ENCODE data around the gene CNPY1. TPM values are rescaled to one million over a fixed set of nuclear protein-coding genes. Genes with fewer than 3 reads are reported as not detected.

The CNPY1 gene
- total RNA-seq, 1 donor from 2014 or later = not detected

DNA sequence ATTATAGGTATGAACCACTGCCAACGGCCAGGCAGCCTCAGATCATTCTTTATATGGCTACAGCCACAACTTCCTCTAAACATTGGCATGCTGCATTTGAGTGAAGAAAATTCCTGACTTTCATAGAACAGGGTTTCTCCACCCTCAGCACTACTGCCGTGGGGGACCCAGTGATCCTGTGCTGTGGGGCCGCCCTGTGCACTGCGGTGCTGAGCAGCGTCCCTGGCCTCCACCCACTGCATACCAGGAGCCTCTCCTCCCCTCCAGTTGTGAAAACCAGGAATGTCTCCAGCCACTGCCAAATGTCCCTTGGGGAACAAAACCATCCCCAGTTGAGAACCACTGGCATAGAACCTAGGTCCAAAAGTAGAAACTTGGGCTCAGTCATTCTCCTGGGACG lies 15.8 kb downstream of the CNPY1 start:
- Histone ChIP-seq H3K4me1 (peaks cover 14% of the 10 kb centered on the region), H3K9me3 (no peaks in the 10 kb centered on the region), H3K27me3 (no peaks in the 10 kb centered on the region), H3K4me3 (no peak overlapping the region), H3K36me3 (no peaks in the 10 kb centered on the region), H3K27ac (no peak overlapping the region)
- DNase-seq (ENCODE audit: extremely low spot score in 2 of 2) = no peak
- intact Hi-C loops (cut with DNase I) = no loop called here
- TF ChIP-seq POLR2A (IDR thresholded peaks at IDR 0.05) (no peak), POLR2AphosphoS5 (IDR thresholded peaks at IDR 0.05; ENCODE audit: insufficient read depth in 1 of 2, low read depth in 1 of 2) (no peak)
- TF ChIP-seq, protein P1, sequence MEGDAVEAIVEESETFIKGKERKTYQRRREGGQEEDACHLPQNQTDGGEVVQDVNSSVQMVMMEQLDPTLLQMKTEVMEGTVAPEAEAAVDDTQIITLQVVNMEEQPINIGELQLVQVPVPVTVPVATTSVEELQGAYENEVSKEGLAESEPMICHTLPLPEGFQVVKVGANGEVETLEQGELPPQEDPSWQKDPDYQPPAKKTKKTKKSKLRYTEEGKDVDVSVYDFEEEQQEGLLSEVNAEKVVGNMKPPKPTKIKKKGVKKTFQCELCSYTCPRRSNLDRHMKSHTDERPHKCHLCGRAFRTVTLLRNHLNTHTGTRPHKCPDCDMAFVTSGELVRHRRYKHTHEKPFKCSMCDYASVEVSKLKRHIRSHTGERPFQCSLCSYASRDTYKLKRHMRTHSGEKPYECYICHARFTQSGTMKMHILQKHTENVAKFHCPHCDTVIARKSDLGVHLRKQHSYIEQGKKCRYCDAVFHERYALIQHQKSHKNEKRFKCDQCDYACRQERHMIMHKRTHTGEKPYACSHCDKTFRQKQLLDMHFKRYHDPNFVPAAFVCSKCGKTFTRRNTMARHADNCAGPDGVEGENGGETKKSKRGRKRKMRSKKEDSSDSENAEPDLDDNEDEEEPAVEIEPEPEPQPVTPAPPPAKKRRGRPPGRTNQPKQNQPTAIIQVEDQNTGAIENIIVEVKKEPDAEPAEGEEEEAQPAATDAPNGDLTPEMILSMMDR (IDR thresholded peaks at IDR 0.05) = no peak

DNA sequence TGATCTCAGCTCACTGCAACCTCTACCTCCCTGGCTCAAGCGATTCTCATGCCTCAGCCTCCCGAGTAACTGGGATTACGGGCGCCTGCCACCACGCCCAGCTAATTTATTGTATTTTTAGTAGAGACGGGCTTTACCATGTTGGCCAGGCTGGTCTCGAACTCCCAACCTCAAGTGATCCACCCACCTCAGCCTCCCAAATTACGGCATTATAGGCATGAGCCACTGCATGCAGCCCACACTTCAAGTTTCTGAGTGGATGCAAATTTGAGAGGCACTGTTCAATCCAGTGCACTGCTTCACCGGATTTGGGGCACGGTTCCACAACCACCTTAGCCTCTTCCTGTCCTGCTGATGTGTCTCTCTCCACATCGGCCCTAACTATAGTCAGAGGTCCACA lies 16.5 kb downstream of the CNPY1 start:
- Histone ChIP-seq H3K27me3 (no peaks in the 10 kb centered on the region), H3K4me1 (peaks cover 14% of the 10 kb centered on the region), H3K36me3 (no peaks in the 10 kb centered on the region), H3K4me3 (no peak overlapping the region), H3K9me3 (no peaks in the 10 kb centered on the region), H3K27ac (no peak overlapping the region)
- intact Hi-C loops (cut with DNase I) = no loop called here
- DNase-seq (ENCODE audit: extremely low spot score in 2 of 2) = no peak
- TF ChIP-seq, protein P1 (IDR thresholded peaks at IDR 0.05) = no peak
- no peak for TF ChIP-seq POLR2AphosphoS5 (IDR thresholded peaks at IDR 0.05; ENCODE audit: insufficient read depth in 1 of 2, low read depth in 1 of 2)
- no peak for TF ChIP-seq POLR2A (IDR thresholded peaks at IDR 0.05)

DNA sequence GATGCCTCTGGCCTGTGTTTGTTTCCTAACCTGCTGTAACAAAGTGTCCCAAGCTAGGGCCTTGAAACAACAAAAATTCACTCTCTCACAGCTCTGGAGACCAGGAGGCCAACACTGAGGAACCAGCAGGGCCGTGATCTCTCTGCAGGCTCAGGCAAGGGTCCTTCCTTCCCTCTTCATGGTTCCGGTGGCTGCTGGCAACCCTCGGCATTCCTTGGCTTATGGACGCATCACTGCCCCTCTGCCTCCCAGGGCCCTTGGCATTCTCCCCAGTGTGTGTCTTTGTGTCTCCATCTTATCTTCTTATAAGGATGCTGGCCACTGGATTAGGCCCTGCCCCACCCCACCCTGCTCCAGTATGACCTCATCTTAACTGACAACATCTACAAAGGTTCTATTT lies 17.0 kb downstream of the CNPY1 start:
- no peak overlapping the region for H3K4me3 ChIP-seq
- no peaks in the 10 kb centered on the region for H3K9me3 ChIP-seq
- H3K27me3 ChIP-seq = no peaks in the 10 kb centered on the region
- DNase-seq (ENCODE audit: extremely low spot score in 2 of 2) = no peak
- H3K4me1 ChIP-seq = peaks cover 14% of the 10 kb centered on the region
- H3K27ac ChIP-seq = no peak overlapping the region
- intact Hi-C loops (cut with DNase I) = no loop called here
- TF ChIP-seq POLR2AphosphoS5 (IDR thresholded peaks at IDR 0.05; ENCODE audit: insufficient read depth in 1 of 2, low read depth in 1 of 2) (no peak), POLR2A (IDR thresholded peaks at IDR 0.05) (no peak)
- TF ChIP-seq, protein P1 (IDR thresholded peaks at IDR 0.05) = no peak
- H3K36me3 ChIP-seq = no peaks in the 10 kb centered on the region

DNA sequence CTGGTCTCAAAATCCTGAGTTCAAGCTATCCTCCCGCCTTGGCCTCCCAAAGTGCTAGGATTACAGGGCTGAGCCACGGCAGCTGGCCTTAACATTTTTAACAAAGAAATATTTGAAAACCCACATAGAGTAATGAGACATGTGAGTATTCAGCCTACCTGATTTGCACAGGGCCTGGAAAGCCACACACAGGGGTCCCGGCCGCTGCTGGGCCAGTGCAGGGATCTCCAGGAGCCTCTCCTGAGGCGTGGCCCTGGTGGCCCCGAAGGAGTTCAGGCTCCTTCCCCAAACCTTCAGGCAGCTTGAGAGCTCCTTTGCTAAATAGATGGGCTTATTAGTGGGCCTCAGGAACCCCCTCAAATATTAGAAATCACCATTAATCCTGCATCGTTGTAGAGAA lies 18.7 kb downstream of the CNPY1 start:
- Histone ChIP-seq H3K36me3 (no peaks in the 10 kb centered on the region), H3K27ac (no peak overlapping the region), H3K4me3 (no peak overlapping the region), H3K9me3 (no peaks in the 10 kb centered on the region), H3K4me1 (peaks cover under 1% of the 10 kb centered on the region), H3K27me3 (no peaks in the 10 kb centered on the region)
- no peak for DNase-seq (ENCODE audit: extremely low spot score in 2 of 2)
- intact Hi-C loops (cut with DNase I) = no loop called here
- TF ChIP-seq POLR2AphosphoS5 (IDR thresholded peaks at IDR 0.05; ENCODE audit: insufficient read depth in 1 of 2, low read depth in 1 of 2) (no peak), POLR2A (IDR thresholded peaks at IDR 0.05) (no peak)
- TF ChIP-seq, protein P1 (IDR thresholded peaks at IDR 0.05) = no peak

DNA sequence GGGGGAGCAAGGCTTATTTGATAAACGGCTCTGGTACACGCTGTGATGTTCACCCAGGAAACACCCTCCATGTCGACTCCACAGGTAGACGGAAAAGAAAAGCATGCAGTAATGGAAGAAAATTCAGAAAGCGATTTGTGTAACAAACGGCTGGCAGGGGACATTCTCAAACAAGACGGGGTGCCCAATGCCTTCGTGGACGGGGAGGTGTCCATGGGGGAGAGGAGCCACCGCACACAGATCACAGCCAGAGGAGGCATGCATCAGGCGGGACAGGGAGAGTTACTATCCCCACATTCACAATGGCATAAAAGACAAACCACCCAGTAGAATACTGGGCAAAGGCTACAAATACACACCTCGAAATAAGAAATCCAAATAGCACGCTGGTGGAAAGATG lies 20.1 kb downstream of the CNPY1 start:
- TF ChIP-seq POLR2A (IDR thresholded peaks at IDR 0.05) (no peak), POLR2AphosphoS5 (IDR thresholded peaks at IDR 0.05; ENCODE audit: insufficient read depth in 1 of 2, low read depth in 1 of 2) (no peak)
- TF ChIP-seq, protein P1 (IDR thresholded peaks at IDR 0.05) = no peak
- intact Hi-C loops (cut with DNase I) = no loop called here
- no peaks in the 10 kb centered on the region for H3K27me3 ChIP-seq
- DNase-seq (ENCODE audit: extremely low spot score in 2 of 2) = peak in 1 of 2 donors; percentile 34
- H3K27ac ChIP-seq = no peak overlapping the region
- no peaks in the 10 kb centered on the region for H3K36me3 ChIP-seq
- H3K9me3 ChIP-seq = no peaks in the 10 kb centered on the region
- no peaks in the 10 kb centered on the region for H3K4me1 ChIP-seq
- no peak overlapping the region for H3K4me3 ChIP-seq

Measured in vagina (tissue), 2 donors.